SJCRH30 (cell line): ENCODE results near the gene TNFRSF8. TPM values are rescaled to one million over a fixed set of nuclear protein-coding genes. Genes with fewer than 3 reads are reported as not detected.

ENCODE experiments used
- DNase-seq, 2 experiments: peaks; one replicate each; pipeline ENCODE4 v3.0.0-alpha.2; 2015 to 2020
- H3K27ac ChIP-seq: fragments of 250-450 bp; sonication (Bioruptor Pico); 2 replicates; pipeline ENCODE4 v1.5.1; 2020; ENCODE audit warnings: mild to moderate bottlenecking, moderate library complexity
- H3K27me3 ChIP-seq: fragments of 250-450 bp; sonication (Bioruptor Pico); 2 replicates; pipeline ENCODE4 v1.5.1; 2020; ENCODE audit warnings: mild to moderate bottlenecking, moderate library complexity
- H3K36me3 ChIP-seq: fragments of 250-450 bp; sonication (Bioruptor Pico); 2 replicates; pipeline ENCODE4 v1.5.1; 2020; ENCODE audit warnings: mild to moderate bottlenecking, moderate library complexity
- H3K4me1 ChIP-seq: fragments of 250-450 bp; sonication (Bioruptor Pico); 2 replicates; pipeline ENCODE4 v1.5.1; 2020; ENCODE audit warnings: mild to moderate bottlenecking, moderate library complexity
- H3K4me3 ChIP-seq: fragments of 250-450 bp; sonication (Bioruptor Pico); 2 replicates; pipeline ENCODE4 v1.5.1; 2020; ENCODE audit warnings: mild to moderate bottlenecking, moderate library complexity
- H3K9me3 ChIP-seq: fragments of 250-450 bp; sonication (Bioruptor Pico); replicated peaks from 2 replicates; pipeline ENCODE4 v1.5.1; 2020; ENCODE audit warnings: mild to moderate bottlenecking, moderate library complexity
- total RNA-seq: library from RNA; depleted of rRNA; stranded (reverse); fragments of >200 nt; shearing (Covaris generic); gene quantifications from 2 replicates; pipeline ENCODE4 v1.2.3, GENCODE V29; 2014

The TNFRSF8 gene
- total RNA-seq, 1 experiment from 2014 or later: 0.32 TPM

GRCh38 chr1:12140515-12141162 lies 77.5 kb downstream of the TNFRSF8 start:
- Histone ChIP-seq H3K4me1 (peaks cover 24% of the 10 kb centered on the region), H3K36me3 (no peaks in the 10 kb centered on the region), H3K27me3 (no peaks in the 10 kb centered on the region), H3K27ac (no peak overlapping the region), H3K9me3 (no peaks in the 10 kb centered on the region), H3K4me3 (no peak overlapping the region)
- no peak for DNase-seq

- Histone ChIP-seq H3K9me3 (no peaks in the 10 kb centered on the region), H3K36me3 (no peaks in the 10 kb centered on the region), H3K27me3 (no peaks in the 10 kb centered on the region), H3K4me3 (no peak overlapping the region), H3K4me1 (peaks cover 24% of the 10 kb centered on the region), H3K27ac (no peak overlapping the region)
- DNase-seq: no peak
Measured at GRCh38 chr1:12141163-12141850, 78.2 kb downstream of the TNFRSF8 start.

- H3K9me3 ChIP-seq: no peaks in the 10 kb centered on the region
- peak; percentile 61 to 68 for DNase-seq
- no peaks in the 10 kb centered on the region for H3K27me3 ChIP-seq
- no peak overlapping the region for H3K4me3 ChIP-seq
- no peak overlapping the region for H3K27ac ChIP-seq
- H3K36me3 ChIP-seq: no peaks in the 10 kb centered on the region
- peaks cover 24% of the 10 kb centered on the region for H3K4me1 ChIP-seq
Measured at GRCh38 chr1:12142141-12142823, 79.2 kb downstream of the TNFRSF8 start.

- peak overlapping the region; percentile 26; the same call in 1 of the 2 replicates for H3K27ac ChIP-seq
Measured at GRCh38 chr1:12142891-12143630, 80.0 kb downstream of the TNFRSF8 start.

GRCh38 chr1:12143631-12144155 lies 80.6 kb downstream of the TNFRSF8 start:
- DNase-seq: peak; percentile 85 to 86
- Histone ChIP-seq H3K36me3 (no peaks in the 10 kb centered on the region), H3K27ac (peak overlapping the region; percentile 26), H3K4me3 (peak overlapping the region; percentile 2; the same call in 1 of the 2 replicates), H3K9me3 (no peaks in the 10 kb centered on the region), H3K4me1 (peaks cover 24% of the 10 kb centered on the region), H3K27me3 (no peaks in the 10 kb centered on the region)

More at GRCh38 chr1:12142891-12143630, 80.0 kb downstream of the TNFRSF8 start:
- H3K4me1 ChIP-seq: peaks cover 24% of the 10 kb centered on the region
- no peaks in the 10 kb centered on the region for H3K27me3 ChIP-seq
- no peak overlapping the region for H3K4me3 ChIP-seq
- no peak for DNase-seq
- no peaks in the 10 kb centered on the region for H3K36me3 ChIP-seq
- H3K9me3 ChIP-seq: no peaks in the 10 kb centered on the region

GRCh38 chr1:12144236-12144635 lies 81.1 kb downstream of the TNFRSF8 start:
- Histone ChIP-seq H3K27me3 (no peaks in the 10 kb centered on the region), H3K4me1 (peaks cover 24% of the 10 kb centered on the region), H3K27ac (peak overlapping the region; percentile 26), H3K4me3 (no peak overlapping the region; the same call in 1 of the 2 replicates), H3K36me3 (no peaks in the 10 kb centered on the region), H3K9me3 (no peaks in the 10 kb centered on the region; the same call in 1 of the 2 replicates)
- peak in 1 of 2 experiments; percentile 38 for DNase-seq

GRCh38 chr1:12144969-12145368 lies 81.9 kb downstream of the TNFRSF8 start:
- H3K9me3 ChIP-seq: no peaks in the 10 kb centered on the region; the same call in 1 of the 2 replicates
- peaks cover 24% of the 10 kb centered on the region for H3K4me1 ChIP-seq
- H3K27ac ChIP-seq: no peak overlapping the region
- DNase-seq: no peak
- no peaks in the 10 kb centered on the region for H3K27me3 ChIP-seq
- no peaks in the 10 kb centered on the region for H3K36me3 ChIP-seq
- no peak overlapping the region for H3K4me3 ChIP-seq

- peaks cover 24% of the 10 kb centered on the region for H3K4me1 ChIP-seq
- DNase-seq: no peak
- H3K27me3 ChIP-seq: no peaks in the 10 kb centered on the region
- H3K27ac ChIP-seq: no peak overlapping the region
- no peaks in the 10 kb centered on the region; the same call in 1 of the 2 replicates for H3K9me3 ChIP-seq
- no peak overlapping the region for H3K4me3 ChIP-seq
- H3K36me3 ChIP-seq: no peaks in the 10 kb centered on the region
Measured at GRCh38 chr1:12145616-12146342, 82.7 kb downstream of the TNFRSF8 start.

GRCh38 chr1:12146343-12147112 lies 83.4 kb downstream of the TNFRSF8 start:
- no peak overlapping the region for H3K4me3 ChIP-seq
- H3K27me3 ChIP-seq: 0 out of 2 replicates have a peak, but pooled peaks cover 1% of the 10 kb centered on the region
- H3K4me1 ChIP-seq: peaks cover 24% of the 10 kb centered on the region
- H3K27ac ChIP-seq: no peak overlapping the region
- no peak for DNase-seq
- H3K9me3 ChIP-seq: no peaks in the 10 kb centered on the region; the same call in 1 of the 2 replicates
- H3K36me3 ChIP-seq: no peaks in the 10 kb centered on the region

- H3K27ac ChIP-seq: no peak overlapping the region
- H3K4me1 ChIP-seq: peaks cover 21% of the 10 kb centered on the region
- H3K4me3 ChIP-seq: no peak overlapping the region
- H3K27me3 ChIP-seq: 0 out of 2 replicates have a peak, but pooled peaks cover 3% of the 10 kb centered on the region
- DNase-seq: no peak
- no peaks in the 10 kb centered on the region for H3K36me3 ChIP-seq
- H3K9me3 ChIP-seq: no peaks in the 10 kb centered on the region; the same call in 1 of the 2 replicates
Measured at GRCh38 chr1:12147201-12147701, 84.1 kb downstream of the TNFRSF8 start.

GRCh38 chr1:12148160-12148957 lies 85.3 kb downstream of the TNFRSF8 start:
- no peak overlapping the region for H3K4me3 ChIP-seq
- no peaks in the 10 kb centered on the region; the same call in 1 of the 2 replicates for H3K9me3 ChIP-seq
- H3K4me1 ChIP-seq: peaks cover 10% of the 10 kb centered on the region
- no peak for DNase-seq
- no peaks in the 10 kb centered on the region for H3K36me3 ChIP-seq
- H3K27me3 ChIP-seq: 0 out of 2 replicates have a peak, but pooled peaks cover 3% of the 10 kb centered on the region
- no peak overlapping the region for H3K27ac ChIP-seq
